ENCODE results near the gene HPS3.

The HPS3 gene

DNA sequence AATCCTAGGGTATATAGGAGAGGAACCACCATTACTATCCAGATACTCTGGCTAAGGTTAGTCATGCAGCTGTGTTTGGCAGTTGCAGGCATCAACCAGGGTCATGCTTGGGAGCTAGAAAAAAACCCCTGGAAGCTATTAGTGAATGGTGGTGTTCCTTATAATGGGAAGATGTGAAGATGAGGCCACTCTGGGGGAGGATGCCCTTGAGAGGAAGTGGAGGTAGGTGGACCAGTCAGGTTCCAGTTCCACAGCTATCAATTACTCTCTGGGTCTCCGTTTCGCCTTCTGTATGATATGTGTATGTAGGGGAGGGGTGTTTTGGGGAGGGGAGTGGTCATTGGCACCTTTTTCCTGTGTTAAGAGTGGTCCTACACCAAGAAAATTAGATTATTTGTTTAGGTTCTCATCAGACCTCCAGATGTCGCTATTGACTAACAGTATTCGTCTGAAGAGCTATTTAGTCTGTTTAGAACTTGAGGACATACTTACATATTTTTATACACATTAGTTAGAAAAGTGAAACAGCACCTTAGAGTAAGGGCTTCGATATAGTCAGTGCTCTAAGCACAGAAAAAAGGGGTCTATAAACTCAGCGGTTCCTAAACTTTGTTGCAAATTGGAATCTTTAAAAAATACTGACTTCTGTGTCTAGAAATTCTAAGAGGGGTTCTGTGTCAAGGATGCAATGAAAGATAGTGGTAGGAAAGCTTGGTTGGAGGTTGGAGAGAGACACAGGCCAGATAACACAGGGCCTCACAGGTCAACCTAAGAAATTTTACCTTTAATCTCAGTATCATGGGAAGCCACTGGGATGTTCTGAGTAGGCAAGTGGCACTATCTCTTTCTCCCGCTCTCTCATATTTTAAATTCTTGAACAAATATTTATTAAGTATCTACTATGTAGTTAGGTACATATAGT is 9.1 kb upstream of the HPS3 start:
- DNase-seq, result peak; percentile 26

DNA sequence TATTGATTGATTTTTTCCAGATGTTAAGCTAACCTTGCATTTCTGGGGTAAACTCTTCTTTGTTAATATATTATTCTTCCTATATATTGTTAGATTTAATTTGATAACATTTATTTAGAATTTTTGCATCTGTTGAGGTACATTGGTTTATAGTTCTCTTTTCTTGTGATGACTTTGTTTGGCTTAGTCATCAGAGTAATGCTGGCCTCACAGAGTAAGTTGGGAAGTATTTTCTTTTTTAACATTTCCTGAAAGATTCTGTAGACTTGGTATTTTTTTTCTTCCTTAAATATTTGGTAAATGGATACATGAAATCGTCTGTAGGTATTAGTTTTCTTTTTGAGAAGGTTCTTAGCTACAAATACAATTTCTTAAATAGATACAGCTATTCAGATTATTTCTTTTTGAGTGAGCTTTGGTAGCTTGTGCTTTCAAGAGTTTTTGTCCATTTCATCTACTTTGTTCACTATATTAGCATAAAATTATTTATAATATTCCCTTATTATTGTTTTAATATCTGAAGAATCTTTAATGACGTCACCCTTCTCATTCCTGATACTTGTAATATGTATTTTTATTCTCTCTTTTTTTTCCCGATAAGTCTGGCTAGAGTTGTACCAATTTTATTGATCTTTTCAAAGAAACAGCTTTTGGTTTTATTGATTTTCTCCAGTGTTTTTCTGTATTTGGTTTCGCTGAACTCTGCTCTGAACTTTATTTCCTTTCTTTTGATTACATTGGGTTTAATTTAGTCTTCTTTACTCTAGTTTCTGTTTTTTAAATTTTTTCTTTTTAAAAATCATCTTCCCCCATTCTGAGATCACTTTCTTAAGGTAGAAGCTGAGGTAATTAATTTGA is 6.5 kb upstream of the HPS3 start:
- DNase-seq, result no peak

- DNase-seq, result no peak
These were observed 617 bp upstream of the HPS3 start for GRCh38 chr3:149128821-149129220.

DNA sequence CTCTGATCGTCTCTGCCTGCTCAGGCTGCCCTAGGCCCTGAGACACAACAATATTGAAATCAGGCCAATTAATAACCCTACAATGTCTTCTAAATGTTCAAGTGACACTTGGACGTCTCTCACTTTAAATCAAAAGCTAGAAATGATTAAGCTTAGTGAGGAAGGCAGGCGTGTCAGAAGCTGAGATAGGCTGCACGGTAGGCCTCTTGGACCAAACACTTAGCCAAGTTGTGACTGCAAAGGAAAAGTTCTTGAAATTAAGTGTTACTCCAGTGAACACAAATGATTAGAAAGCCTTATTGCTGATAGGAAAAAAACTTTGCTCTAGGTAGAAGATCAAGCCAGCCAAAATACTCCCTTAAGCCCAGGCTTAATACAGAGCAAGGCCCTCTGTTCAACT is 2.2 kb downstream of the HPS3 start:
- DNase-seq, result no peak

- no peak for DNase-seq
These were observed 5.1 kb downstream of the HPS3 start for GRCh38 chr3:149134575-149134974.

- DNase-seq, result no peak
These were observed 13.2 kb downstream of the HPS3 start for GRCh38 chr3:149142682-149143081.

DNA sequence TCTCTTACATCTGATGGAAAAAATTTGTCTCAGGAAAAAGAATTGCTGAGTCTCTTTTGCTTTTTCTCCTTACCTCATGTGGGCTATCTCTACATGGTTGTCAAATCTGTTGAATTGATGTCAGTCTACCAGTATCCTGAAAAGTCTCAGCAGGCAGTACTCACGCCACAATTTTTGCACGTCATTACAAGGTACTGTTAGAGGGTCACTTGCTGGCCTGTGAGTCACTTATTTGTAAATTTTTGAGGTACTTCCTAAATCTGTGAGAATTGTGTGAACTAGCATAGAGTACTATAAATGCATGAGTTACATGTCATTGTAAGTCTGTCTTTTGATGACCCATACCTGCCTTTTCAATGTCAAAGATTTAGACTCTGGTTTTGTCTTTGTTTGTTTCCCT is 15.9 kb downstream of the HPS3 start:
- no peak for DNase-seq

DNA sequence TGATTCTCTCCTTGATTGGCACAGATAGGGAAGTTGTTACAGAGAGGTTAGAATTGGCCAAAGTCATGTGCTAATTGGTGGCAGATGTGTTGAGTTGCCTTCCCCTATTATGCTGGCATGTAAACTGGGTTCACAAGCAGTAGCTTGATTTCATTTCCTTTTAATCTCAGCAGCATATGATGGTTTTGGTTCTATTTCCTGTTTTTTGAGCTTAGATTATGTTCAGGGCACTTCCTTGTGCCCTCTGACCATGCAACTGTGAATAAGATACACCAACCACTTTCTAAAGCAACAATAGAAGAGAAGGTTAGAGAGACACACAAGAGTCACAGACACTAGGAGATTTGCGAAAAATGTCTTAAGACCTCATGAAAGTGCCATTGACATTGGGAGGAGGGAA is 16.5 kb downstream of the HPS3 start:
- no peak for DNase-seq

GRCh38 chr3:149150436-149150835 is 21.0 kb downstream of the HPS3 start:
- DNase-seq, result no peak

GRCh38 chr3:149151843-149152242 is 22.4 kb downstream of the HPS3 start:
- DNase-seq, result no peak

DNA sequence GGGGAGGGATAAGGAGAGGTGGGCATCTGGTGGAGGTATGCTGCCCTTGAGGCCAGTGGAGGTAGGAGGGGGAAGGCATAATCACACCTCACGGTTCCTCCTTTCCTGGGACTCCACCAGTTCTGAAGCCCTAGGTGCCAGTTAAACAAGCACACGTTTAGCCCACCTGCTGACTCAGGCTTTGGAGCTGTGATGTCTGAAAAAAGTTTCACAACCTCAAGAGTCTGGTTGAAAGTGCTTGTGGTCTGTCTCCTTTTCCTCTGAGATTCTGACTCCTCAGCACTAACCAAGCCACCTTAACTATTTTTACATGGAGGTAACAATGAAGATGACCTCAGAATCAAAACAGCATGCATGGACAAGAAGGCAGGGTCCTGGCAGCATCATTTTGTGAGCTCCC is 23.0 kb downstream of the HPS3 start:
- DNase-seq, result no peak

- no peak for DNase-seq
These were observed 24.0 kb downstream of the HPS3 start for GRCh38 chr3:149153402-149153801.

DNA sequence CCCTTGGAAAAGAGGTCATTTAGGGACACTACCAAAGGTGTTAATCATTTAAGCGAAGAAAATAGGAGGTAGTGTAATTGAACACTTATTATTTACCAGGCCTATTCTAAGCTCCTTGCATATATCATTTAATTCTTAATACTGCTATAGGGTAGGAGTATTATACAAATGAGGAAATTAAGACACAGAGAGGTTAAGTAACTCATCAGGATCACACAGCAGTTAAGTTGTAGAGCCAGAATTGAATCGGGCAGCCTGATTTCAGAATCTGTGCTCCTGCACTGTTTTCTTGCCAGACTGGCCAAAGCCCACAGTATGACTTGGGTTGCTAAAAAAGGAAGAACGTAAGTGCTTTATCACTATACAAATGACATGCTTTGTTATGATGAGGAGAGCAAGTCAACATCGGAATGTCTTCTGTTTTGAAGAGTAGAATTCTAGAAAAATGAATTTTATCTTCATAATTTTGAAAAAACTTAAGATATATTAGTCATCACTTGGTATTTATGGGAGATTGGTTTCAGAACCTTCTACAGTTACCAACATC is 31.4 kb downstream of the HPS3 start:
- DNase-seq, result no peak

DNA sequence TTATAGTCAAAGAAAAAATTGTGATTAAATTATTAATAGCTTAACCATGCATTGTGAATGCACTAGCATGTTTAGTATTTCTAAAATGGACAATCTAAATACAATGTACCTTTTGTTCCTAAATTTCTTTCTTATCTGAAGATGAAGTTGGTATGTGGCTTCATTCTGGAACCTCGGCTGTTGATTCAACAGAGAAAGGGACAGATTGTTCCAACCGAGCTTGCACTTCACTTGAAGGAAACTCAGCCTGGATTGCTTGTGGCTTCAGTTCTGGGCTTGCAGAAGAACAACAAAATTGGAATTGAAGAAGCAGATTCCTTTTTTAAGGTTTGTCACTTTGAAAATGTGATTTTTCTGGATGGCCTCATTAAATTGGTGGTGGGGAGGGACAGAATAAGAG is 32.6 kb downstream of the HPS3 start:
- DNase-seq, result no peak

DNA sequence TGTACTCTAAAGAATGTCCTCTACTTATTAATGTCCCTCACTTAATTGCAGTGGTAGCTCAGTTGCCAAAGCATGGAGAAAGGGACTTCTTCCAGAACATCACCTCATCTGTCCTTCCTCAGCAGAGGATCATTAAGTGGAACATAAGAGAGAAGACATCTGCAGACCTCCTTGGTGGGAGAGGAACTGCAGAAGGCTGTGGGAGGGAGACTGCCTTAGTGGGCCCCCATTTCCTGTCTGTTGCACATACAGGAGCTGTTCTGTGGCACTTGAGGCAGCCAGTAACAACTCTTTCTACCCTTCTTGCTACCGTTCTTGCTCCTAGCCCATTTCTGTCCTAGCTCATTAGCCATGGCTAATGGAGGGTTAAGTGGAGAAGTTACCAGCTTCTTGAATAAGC is 33.6 kb downstream of the HPS3 start:
- no peak for DNase-seq

GRCh38 chr3:149167898-149168297 is 38.5 kb downstream of the HPS3 start:
- DNase-seq, result no peak

- no peak for DNase-seq
These were observed 41.2 kb downstream of the HPS3 start for GRCh38 chr3:149170672-149171071.

DNA sequence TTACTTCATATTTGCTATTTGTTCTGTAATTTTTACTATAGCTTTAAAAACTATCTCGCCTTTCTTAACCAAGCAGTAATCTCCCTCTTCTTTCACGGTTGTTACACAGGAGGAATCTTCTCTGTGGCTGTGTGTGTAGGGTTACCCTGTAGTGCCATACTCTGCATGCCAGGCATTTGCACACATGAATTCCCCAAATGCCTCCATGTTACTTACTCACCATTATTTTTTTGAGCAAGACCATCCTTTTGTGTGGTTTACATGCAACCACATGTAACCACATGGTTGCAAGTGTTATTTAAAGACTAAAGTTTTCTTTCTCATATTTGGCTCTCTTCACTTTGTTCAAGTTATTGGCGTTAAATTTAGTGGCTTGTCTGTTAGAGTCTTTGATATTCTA is 45.5 kb downstream of the HPS3 start:
- no peak for DNase-seq

- no peak for DNase-seq
These were observed 47.7 kb downstream of the HPS3 start for GRCh38 chr3:149177122-149177521.

DNA sequence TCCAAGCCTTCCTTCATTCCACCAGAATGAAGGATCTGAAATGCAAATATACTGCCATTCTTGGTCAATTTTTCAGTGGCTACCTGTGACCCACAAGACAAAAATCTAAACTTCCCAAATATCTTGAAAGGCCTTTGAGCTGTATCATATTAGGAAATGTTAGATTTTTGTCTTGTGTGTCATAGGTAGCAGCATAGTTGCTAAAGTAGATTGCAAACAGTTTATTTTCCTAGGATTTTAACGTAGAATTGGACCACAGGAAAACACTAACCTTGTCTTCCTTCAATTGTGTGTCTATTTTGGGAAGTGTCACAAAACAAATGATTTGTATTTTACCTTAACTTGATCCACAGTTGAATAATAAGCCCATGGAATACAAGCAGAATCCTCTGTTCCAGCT is 49.8 kb downstream of the HPS3 start:
- DNase-seq, result no peak

DNA sequence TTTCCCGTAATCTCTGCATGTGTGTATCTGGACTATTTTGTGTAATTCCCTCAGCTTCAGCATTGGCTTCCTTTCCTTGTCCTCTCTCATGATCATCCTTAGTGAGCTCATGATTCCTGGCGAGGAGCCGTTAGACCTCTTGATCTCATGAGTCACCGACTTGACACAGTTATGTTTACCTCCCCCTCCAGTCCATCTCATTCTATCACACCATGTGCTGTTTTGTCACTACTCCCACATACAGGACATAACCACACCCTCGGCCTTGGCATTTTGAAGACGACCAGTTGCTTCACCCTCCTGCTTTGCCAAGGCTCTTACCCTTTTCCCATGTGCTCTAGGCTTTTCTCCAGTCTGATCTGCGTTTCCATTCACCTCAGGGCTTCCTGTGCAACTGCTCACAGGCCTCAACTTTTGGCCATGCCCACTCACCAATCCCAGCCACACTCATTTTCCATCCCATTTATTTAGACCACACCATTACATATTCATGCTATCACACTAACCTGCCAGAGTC is 50.7 kb downstream of the HPS3 start:
- peak; percentile 14 for DNase-seq

DNA sequence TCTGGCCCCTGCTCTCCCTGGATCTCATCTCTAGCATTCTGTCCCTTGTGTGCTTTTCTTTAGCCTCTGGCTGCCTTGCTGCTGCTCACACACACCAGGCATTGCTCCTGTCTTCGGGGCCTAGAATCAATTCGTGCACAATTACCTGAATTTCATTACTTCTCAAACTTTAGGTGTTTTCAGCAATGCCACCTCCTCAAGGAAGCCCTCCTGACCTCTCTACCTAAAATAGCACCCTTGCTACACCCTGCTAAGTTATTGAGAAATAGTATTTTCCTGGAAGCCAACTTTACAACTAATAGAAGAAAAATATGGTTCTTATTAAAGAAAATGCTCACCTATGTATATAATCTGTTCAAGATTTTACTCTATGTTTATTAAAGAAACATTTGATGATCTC is 51.7 kb downstream of the HPS3 start:
- no peak for DNase-seq

- DNase-seq, result no peak
These were observed 56.8 kb downstream of the HPS3 start for GRCh38 chr3:149186219-149186618.

- no peak for DNase-seq
These were observed 57.3 kb downstream of the HPS3 start for GRCh38 chr3:149186721-149187120.
